Measurements from ENCODE around the gene CLCN7. TPM values are rescaled to one million over a fixed set of nuclear protein-coding genes. Genes with fewer than 3 reads are reported as not detected.
"Not testable (repeated sequence)": the region's sequence is repeated elsewhere in the genome, so short reads cannot be mapped to it uniquely, and the experiment has no call there.

CLCN7 gene
- total RNA-seq, 4 donors from 2014 or later: 61.1 to 134 (median 100) TPM

- H3K27me3 ChIP-seq: no peaks in the 10 kb centered on the region
- no peaks in the 10 kb centered on the region for H3K4me1 ChIP-seq
- peaks cover 48% of the 10 kb centered on the region for H3K36me3 ChIP-seq
- WGBS: 86% methylated on average over 28 of the region's 48 CpGs
- no peak for TF ChIP-seq EP300 (IDR thresholded peaks at IDR 0.05)
- TF ChIP-seq CTCF (IDR thresholded peaks at IDR 0.05): no peak
- TF ChIP-seq POLR2A (IDR thresholded peaks at IDR 0.05): no peak
- TF ChIP-seq POLR2AphosphoS5 (IDR thresholded peaks at IDR 0.05): no peak
- H3K27ac ChIP-seq: no peak overlapping the region
- no peak for DNase-seq (ENCODE audit: low spot score in 2 of 2)
- H3K4me3 ChIP-seq: no peak overlapping the region
- no peaks in the 10 kb centered on the region for H3K9me3 ChIP-seq
These were observed 29.9 kb downstream of the CLCN7 start for GRCh38 chr16:1444730-1445517.

- no peaks in the 10 kb centered on the region for H3K4me1 ChIP-seq
- DNase-seq (ENCODE audit: low spot score in 2 of 2): no peak
- H3K4me3 ChIP-seq: no peak within 1 kb of the TSS
- H3K27ac ChIP-seq: no peak within 1 kb of the TSS
- WGBS: 71% methylated on average over 12 of the region's 27 CpGs
- TF ChIP-seq EP300 (IDR thresholded peaks at IDR 0.05) (no peak), CTCF (IDR thresholded peaks at IDR 0.05) (no peak), POLR2A (IDR thresholded peaks at IDR 0.05) (no peak), POLR2AphosphoS5 (IDR thresholded peaks at IDR 0.05) (no peak)
- peaks cover 40% of the 10 kb centered on the region for H3K36me3 ChIP-seq
- no peaks in the 10 kb centered on the region for H3K9me3 ChIP-seq
- H3K27me3 ChIP-seq: no peaks in the 10 kb centered on the region
These were observed 30.7 kb downstream of the CLCN7 start, which contains the start of gene CCDC154 for GRCh38 chr16:1443980-1444729. Gene CCDC154 (minus strand): TSS chr16:1444556. CDS start chr16:1444322, 234 bp downstream.

GRCh38 chr16:1443403-1443973 is 31.3 kb downstream of the CLCN7 start:
- Histone ChIP-seq H3K27ac (no peak overlapping the region), H3K4me1 (no peaks in the 10 kb centered on the region), H3K36me3 (peaks cover 34% of the 10 kb centered on the region), H3K4me3 (no peak overlapping the region), H3K9me3 (no peaks in the 10 kb centered on the region), H3K27me3 (no peaks in the 10 kb centered on the region)
- 100% methylated on average over 2 of the region's 38 CpGs for WGBS
- TF ChIP-seq POLR2A (IDR thresholded peaks at IDR 0.05): no peak
- no peak for TF ChIP-seq EP300 (IDR thresholded peaks at IDR 0.05)
- no peak for TF ChIP-seq POLR2AphosphoS5 (IDR thresholded peaks at IDR 0.05)
- TF ChIP-seq CTCF (IDR thresholded peaks at IDR 0.05): no peak
- DNase-seq (ENCODE audit: low spot score in 2 of 2): no peak

- TF ChIP-seq POLR2A (IDR thresholded peaks at IDR 0.05) (no peak), POLR2AphosphoS5 (IDR thresholded peaks at IDR 0.05) (no peak), EP300 (IDR thresholded peaks at IDR 0.05) (no peak), CTCF (IDR thresholded peaks at IDR 0.05) (no peak)
- WGBS: 95% methylated on average over 13 of the region's 24 CpGs
- no peaks in the 10 kb centered on the region for H3K9me3 ChIP-seq
- H3K4me1 ChIP-seq: no peaks in the 10 kb centered on the region
- DNase-seq (ENCODE audit: low spot score in 2 of 2): no peak
- H3K36me3 ChIP-seq: peaks cover 26% of the 10 kb centered on the region
- H3K4me3 ChIP-seq: no peak overlapping the region
- no peak overlapping the region for H3K27ac ChIP-seq
- no peaks in the 10 kb centered on the region for H3K27me3 ChIP-seq
These were observed 32.1 kb downstream of the CLCN7 start for GRCh38 chr16:1442697-1443096.

- TF ChIP-seq POLR2A (IDR thresholded peaks at IDR 0.05): no peak
- TF ChIP-seq CTCF (IDR thresholded peaks at IDR 0.05): no peak
- TF ChIP-seq POLR2AphosphoS5 (IDR thresholded peaks at IDR 0.05): no peak
- TF ChIP-seq EP300 (IDR thresholded peaks at IDR 0.05): no peak
- Histone ChIP-seq H3K27me3 (no peaks in the 10 kb centered on the region), H3K4me3 (no peak overlapping the region), H3K4me1 (no peaks in the 10 kb centered on the region), H3K36me3 (peaks cover 13% of the 10 kb centered on the region), H3K27ac (no peak overlapping the region), H3K9me3 (no peaks in the 10 kb centered on the region)
- no peak for DNase-seq (ENCODE audit: low spot score in 2 of 2)
- no CpG with 5 or more reads among the region's 22 CpGs for WGBS
These were observed 33.4 kb downstream of the CLCN7 start for GRCh38 chr16:1441391-1441829.

GRCh38 chr16:1439699-1440074 is 35.1 kb downstream of the CLCN7 start:
- not testable (repeated sequence) for H3K4me3 ChIP-seq; H3K36me3 ChIP-seq; H3K27ac ChIP-seq; H3K4me1 ChIP-seq; DNase-seq (ENCODE audit: low spot score in 2 of 2); H3K27me3 ChIP-seq; H3K9me3 ChIP-seq
- 93% methylated on average over 4 of the region's 4 CpGs for WGBS
